ENCODE measurements around the gene PSME1.

PSME1 gene

GRCh38 chr14:24184104-24184970 is 48.3 kb downstream of the PSME1 start:
- H3K4me1 ChIP-seq (ENCODE audit: insufficient read depth, poor library complexity, severe bottlenecking): peaks cover 4% of the 10 kb centered on the region
- H3K4me3 ChIP-seq (ENCODE audit: severe bottlenecking): no peak overlapping the region
- H3K27ac ChIP-seq (ENCODE audit: poor library complexity, severe bottlenecking): no peak overlapping the region
- H3K27me3 ChIP-seq (ENCODE audit: insufficient read depth, poor library complexity, severe bottlenecking): no peaks in the 10 kb centered on the region
- ATAC-seq (ENCODE audit: low read depth) (no peak), DNase-seq (ENCODE audit: low spot score) (peak; percentile 67)
- H3K9me3 ChIP-seq (ENCODE audit: severe bottlenecking): no peaks in the 10 kb centered on the region
- TF ChIP-seq CTCF (IDR thresholded peaks at IDR 0.05; ENCODE audit: poor library complexity, severe bottlenecking): no peak
- peaks cover 78% of the 10 kb centered on the region for H3K36me3 ChIP-seq (ENCODE audit: low read depth)

GRCh38 chr14:24185026-24185425 is 49.0 kb downstream of the PSME1 start:
- ATAC-seq (ENCODE audit: low read depth): no peak
- H3K4me3 ChIP-seq (ENCODE audit: severe bottlenecking): no peak overlapping the region
- no peak for TF ChIP-seq CTCF (IDR thresholded peaks at IDR 0.05; ENCODE audit: poor library complexity, severe bottlenecking)
- H3K27ac ChIP-seq (ENCODE audit: poor library complexity, severe bottlenecking): no peak overlapping the region
- DNase-seq (ENCODE audit: low spot score): no peak
- no peaks in the 10 kb centered on the region for H3K27me3 ChIP-seq (ENCODE audit: insufficient read depth, poor library complexity, severe bottlenecking)
- no peaks in the 10 kb centered on the region for H3K9me3 ChIP-seq (ENCODE audit: severe bottlenecking)
- H3K36me3 ChIP-seq (ENCODE audit: low read depth): peaks cover 74% of the 10 kb centered on the region
- H3K4me1 ChIP-seq (ENCODE audit: insufficient read depth, poor library complexity, severe bottlenecking): peaks cover 4% of the 10 kb centered on the region

GRCh38 chr14:24185741-24186140 is 49.7 kb downstream of the PSME1 start:
- Histone ChIP-seq H3K27ac (ENCODE audit: poor library complexity, severe bottlenecking) (no peak overlapping the region), H3K36me3 (ENCODE audit: low read depth) (peaks cover 67% of the 10 kb centered on the region), H3K9me3 (ENCODE audit: severe bottlenecking) (no peaks in the 10 kb centered on the region), H3K4me3 (ENCODE audit: severe bottlenecking) (no peak overlapping the region), H3K4me1 (ENCODE audit: insufficient read depth, poor library complexity, severe bottlenecking) (peaks cover 4% of the 10 kb centered on the region), H3K27me3 (ENCODE audit: insufficient read depth, poor library complexity, severe bottlenecking) (no peaks in the 10 kb centered on the region)
- ATAC-seq (ENCODE audit: low read depth) (no peak), DNase-seq (ENCODE audit: low spot score) (no peak)
- no peak for TF ChIP-seq CTCF (IDR thresholded peaks at IDR 0.05; ENCODE audit: poor library complexity, severe bottlenecking)

- TF ChIP-seq CTCF (IDR thresholded peaks at IDR 0.05; ENCODE audit: poor library complexity, severe bottlenecking): no peak
- no peak overlapping the region for H3K4me3 ChIP-seq (ENCODE audit: severe bottlenecking)
- no peak overlapping the region for H3K27ac ChIP-seq (ENCODE audit: poor library complexity, severe bottlenecking)
- ATAC-seq (ENCODE audit: low read depth) (no peak), DNase-seq (ENCODE audit: low spot score) (no peak)
- peaks cover 4% of the 10 kb centered on the region for H3K4me1 ChIP-seq (ENCODE audit: insufficient read depth, poor library complexity, severe bottlenecking)
- H3K9me3 ChIP-seq (ENCODE audit: severe bottlenecking): no peaks in the 10 kb centered on the region
- peaks cover 65% of the 10 kb centered on the region for H3K36me3 ChIP-seq (ENCODE audit: low read depth)
- H3K27me3 ChIP-seq (ENCODE audit: insufficient read depth, poor library complexity, severe bottlenecking): no peaks in the 10 kb centered on the region
Measured at GRCh38 chr14:24186831-24187538, 51.0 kb downstream of the PSME1 start.

All from RWPE2 (cell line).